GM18867 (cell line): ENCODE results near the gene FCRL4.
A peak's percentile ranks its signal among the peaks of the same experiment; 100 is the strongest.

Experiments
- ATAC-seq: cut with Tn5 transposase; IDR thresholded peaks from one replicate; pipeline ENCODE4 v1.9.1; 2021; ENCODE audit warnings: mild to moderate bottlenecking, moderate library complexity; ENCODE audit not compliant: unreplicated experiment

The FCRL4 gene

GRCh38 chr1:157597959-157598667 is at the start of gene FCRL4:
FCRL4 (minus strand) TSS chr1:157598085; CDS start chr1:157597944, 141 bp downstream.
- ATAC-seq: peak; percentile 62

- ATAC-seq: no peak
These were observed 48.3 kb upstream of the FCRL4 start for GRCh38 chr1:157646144-157646543.

DNA sequence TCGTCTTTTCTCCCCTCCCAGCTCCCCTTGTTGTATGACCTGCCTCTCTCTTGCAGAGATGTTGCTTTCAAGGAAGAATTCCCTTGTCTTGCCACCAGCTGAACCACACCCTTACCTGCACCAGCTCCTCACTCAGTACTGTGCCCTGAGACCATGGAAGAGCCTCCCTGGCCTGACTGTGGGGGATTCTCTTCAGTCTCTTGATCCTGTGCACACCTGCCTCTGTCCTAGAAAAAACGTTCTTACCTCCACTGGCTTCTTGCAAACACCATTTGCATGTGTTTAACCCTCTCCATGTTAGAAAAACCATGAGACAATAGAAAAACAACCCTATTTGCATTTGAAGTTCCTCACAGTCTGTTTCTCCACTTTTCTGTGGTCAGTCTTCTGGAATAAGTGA is 43.3 kb upstream of the FCRL4 start:
- no peak for ATAC-seq

DNA sequence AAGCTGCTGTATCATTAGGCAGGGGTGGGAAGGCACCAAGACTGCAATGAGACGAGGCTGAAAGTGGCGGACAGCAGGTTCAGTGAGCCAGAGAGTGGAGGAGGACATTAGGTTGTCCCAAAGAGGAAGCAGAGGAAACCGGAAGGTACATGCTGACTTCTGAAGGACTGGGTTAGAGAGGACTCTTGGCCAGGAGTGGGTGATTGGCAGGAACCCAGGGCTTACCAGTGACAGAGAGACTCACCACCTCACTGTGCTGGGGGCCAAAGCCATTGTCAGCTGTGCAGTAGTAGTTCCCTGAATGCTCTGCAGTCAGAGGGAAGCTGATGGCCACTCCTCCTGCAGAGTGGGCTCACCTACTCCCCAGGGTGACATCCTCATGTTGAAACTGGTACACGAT is 41.9 kb upstream of the FCRL4 start:
- no peak for ATAC-seq

GRCh38 chr1:157628773-157629172 is 30.9 kb upstream of the FCRL4 start:
- ATAC-seq: no peak

DNA sequence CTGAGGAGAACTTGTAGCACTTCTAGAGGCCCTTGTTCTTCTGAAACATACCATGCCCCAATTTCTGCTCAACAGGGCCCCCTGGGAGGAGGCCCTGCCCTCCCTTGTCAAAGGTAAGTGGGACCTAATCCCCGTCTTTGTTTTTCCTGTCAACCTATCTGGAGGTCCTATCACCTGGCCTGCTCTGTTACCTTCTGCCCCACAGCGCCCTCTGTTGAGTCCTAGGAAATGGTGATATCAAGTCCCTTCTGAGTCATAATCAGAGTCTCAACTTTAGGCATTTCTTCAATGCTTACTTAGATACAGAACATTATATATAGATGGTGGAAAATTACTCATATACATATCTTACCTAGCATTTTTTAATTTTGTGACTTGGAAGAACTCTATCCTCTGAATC is 28.2 kb upstream of the FCRL4 start:
- ATAC-seq: peak; percentile 73

GRCh38 chr1:157624471-157624870 is 26.6 kb upstream of the FCRL4 start:
- no peak for ATAC-seq

DNA sequence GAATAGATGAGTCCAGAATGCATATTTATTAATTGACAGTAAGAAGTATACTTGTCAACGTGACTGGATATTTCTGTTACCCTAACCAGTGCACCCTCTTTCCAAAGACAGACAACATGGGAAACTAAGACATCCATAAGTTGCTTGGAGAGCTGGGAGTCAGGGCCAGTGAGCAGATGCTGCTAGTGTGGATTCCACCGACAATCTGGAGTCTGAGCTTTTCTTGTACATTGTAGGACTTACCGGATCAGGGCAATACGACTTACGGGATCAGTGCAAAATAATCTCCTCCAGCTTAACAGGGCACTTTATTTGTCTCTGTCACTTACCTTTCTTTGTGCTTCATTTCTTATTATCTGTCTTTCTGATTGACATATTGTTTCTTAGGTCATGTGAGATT is 24.6 kb upstream of the FCRL4 start:
- ATAC-seq: no peak

DNA sequence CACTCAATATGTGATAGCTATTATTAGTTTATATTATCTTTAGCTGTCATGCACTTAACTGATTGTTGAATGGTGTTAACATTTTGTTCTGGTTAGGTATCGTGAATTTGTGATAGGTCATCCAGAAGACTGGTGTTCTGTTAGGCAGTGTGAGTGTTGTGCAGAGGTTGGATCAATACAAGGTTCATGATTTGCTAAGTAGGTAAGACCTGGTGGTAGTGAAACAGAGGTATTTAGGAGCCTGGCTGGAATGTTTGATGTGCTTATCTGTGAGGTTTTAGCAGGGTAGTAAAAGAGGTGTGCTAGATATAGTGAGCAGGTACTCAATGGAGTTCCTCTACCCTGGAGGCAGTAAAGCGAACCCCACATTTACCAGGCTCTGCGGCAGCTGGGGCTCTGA is 20.3 kb upstream of the FCRL4 start:
- ATAC-seq: no peak

DNA sequence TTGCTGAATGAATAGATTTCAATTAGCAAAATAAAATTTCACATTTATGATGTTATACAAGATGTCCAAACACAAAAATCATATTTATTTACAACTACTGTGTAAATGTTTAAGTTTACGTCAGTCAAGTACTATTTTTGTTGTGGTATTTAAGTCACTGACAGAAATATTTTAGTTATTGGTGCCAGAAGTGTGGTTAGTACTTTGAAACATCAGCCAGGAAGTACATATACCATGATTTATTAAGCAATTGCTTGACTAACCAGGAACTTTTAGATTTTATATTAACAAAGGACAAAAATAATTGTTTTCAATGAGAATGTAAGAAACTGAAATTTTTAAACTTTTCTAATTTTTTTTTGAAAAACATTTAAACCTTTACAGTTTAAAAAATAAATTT is 2.4 kb upstream of the FCRL4 start:
- no peak for ATAC-seq

- peak; percentile 53 for ATAC-seq
These were observed 1.5 kb downstream of the FCRL4 start for GRCh38 chr1:157596384-157596783.

- peak; percentile 64 for ATAC-seq
These were observed 2.5 kb downstream of the FCRL4 start for GRCh38 chr1:157595356-157595755.

- no peak for ATAC-seq
These were observed 11.9 kb downstream of the FCRL4 start for GRCh38 chr1:157585984-157586383.

DNA sequence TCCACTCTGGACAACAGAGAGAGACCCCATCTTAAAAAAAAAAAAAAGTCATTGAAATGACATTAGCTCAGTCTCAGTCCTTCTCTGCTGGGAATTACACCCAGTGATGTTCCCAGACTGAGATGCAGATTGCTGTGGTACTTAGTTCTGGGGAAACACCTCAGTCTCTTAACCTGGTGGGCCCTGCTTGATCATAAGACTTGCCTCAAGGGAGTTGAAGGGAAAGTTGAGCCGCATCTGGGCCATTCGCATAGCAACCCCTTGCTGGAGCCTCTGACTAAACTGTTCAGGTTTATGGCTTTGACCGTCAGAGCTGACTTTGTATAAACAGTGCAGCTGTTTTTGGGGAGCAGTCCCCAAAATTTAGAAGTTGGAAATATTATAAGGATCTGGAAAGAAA is 13.4 kb downstream of the FCRL4 start:
- no peak for ATAC-seq

DNA sequence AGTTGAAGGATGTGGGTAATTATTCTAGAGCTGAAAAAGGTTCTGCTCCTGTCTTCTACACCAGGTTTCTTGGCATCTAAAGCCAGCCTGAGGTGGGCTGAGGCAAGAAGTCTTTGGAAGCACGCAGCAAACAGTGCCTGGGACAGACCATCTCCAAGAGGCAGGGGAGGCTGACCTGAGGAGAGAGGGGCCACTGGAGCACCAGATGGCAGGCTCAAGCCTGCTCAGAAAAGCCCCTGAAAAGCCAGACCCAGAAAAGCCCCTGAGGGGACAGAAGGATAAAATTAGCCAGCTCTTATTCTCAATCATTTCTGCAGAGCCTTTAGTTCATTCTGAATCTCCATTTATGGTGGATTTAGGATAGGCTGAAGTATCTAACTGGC is 17.1 kb downstream of the FCRL4 start:
- no peak for ATAC-seq

GRCh38 chr1:157580179-157580827 is 17.6 kb downstream of the FCRL4 start:
- no peak for ATAC-seq

- no peak for ATAC-seq
These were observed 20.5 kb downstream of the FCRL4 start for GRCh38 chr1:157577420-157577819.

- peak; percentile 75 for ATAC-seq
These were observed 22.1 kb downstream of the FCRL4 start for GRCh38 chr1:157575744-157576143.

GRCh38 chr1:157574836-157575235 is 23.0 kb downstream of the FCRL4 start:
- ATAC-seq: no peak

- ATAC-seq: peak; percentile 53
These were observed 31.2 kb downstream of the FCRL4 start for GRCh38 chr1:157566484-157567300.

DNA sequence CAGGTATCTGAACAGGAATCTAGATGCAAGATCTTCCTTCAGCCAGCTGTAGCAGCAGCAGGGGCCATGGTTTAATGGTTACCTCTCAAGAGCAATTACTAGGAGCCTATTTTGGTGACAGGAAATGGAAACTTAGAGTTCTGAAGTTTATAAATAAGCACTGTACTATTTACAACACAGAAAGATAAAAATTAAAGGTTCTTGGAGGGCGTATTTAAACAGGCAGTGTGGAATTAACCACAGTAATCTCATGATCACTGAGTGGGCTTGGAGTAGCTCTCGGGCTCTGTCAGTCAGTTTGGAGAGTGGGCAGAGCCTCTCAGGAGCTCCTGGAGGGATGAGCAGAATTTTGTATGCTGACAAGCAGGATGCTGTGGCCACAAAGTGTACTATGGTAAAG is 35.4 kb downstream of the FCRL4 start:
- ATAC-seq: peak; percentile 72

- ATAC-seq: no peak
These were observed 39.8 kb downstream of the FCRL4 start for GRCh38 chr1:157558119-157558518.
